WTC11 (cell line): ENCODE data around the gene CAB39. TPM values are rescaled to one million over a fixed set of nuclear protein-coding genes. Genes with fewer than 3 reads are reported as not detected.
A peak's percentile ranks its signal among the peaks of the same experiment; 100 is the strongest.

Experiments
- AR ChIP-seq: fragments of 250-450 bp; sonication (Bioruptor Pico); IDR thresholded peaks from 2 replicates; pipeline ENCODE4 v1.9.0; 2021; ENCODE audit warnings: mild to moderate bottlenecking
- ARID4B ChIP-seq: sonication (generic); formaldehyde crosslinking; IDR thresholded peaks from 2 replicates; pipeline ENCODE4 v1.8.0; 2023; ENCODE audit warnings: missing genetic modification reagents, mild to moderate bottlenecking, borderline replicate concordance
- CREB1 ChIP-seq: sonication (generic); formaldehyde crosslinking; IDR thresholded peaks from 2 replicates; pipeline ENCODE4 v1.8.0; 2023; ENCODE audit warnings: mild to moderate bottlenecking, missing genetic modification reagents
- E2F5 ChIP-seq: sonication (generic); formaldehyde crosslinking; IDR thresholded peaks from 2 replicates; pipeline ENCODE4 v1.8.1; 2022; ENCODE audit warnings: mild to moderate bottlenecking, moderate library complexity, missing genetic modification reagents
- ETV6 ChIP-seq: sonication (generic); formaldehyde crosslinking; IDR thresholded peaks from 2 replicates; pipeline ENCODE4 v1.8.1; 2022; ENCODE audit warnings: mild to moderate bottlenecking, missing genetic modification reagents
- FOXK1 ChIP-seq: sonication (generic); formaldehyde crosslinking; IDR thresholded peaks from 2 replicates; pipeline ENCODE4 v1.8.0; 2022; ENCODE audit warnings: mild to moderate bottlenecking, moderate library complexity, missing genetic modification reagents
- MYBL2 ChIP-seq: sonication (generic); formaldehyde crosslinking; IDR thresholded peaks from 2 replicates; pipeline ENCODE4 v1.8.1; 2023; ENCODE audit warnings: mild to moderate bottlenecking, moderate library complexity, missing genetic modification reagents
- NFE2L1 ChIP-seq: sonication (generic); formaldehyde crosslinking; IDR thresholded peaks from 2 replicates; pipeline ENCODE4 v1.8.1; 2023; ENCODE audit warnings: missing genetic modification reagents
- OVOL2 ChIP-seq: fragments of 250-450 bp; sonication (Bioruptor Pico); IDR thresholded peaks from 2 replicates; pipeline ENCODE4 v1.9.0; 2021; ENCODE audit warnings: mild to moderate bottlenecking, borderline replicate concordance
- SMAD4 ChIP-seq: sonication (generic); formaldehyde crosslinking; IDR thresholded peaks from 2 replicates; pipeline ENCODE4 v1.8.0; 2022; ENCODE audit warnings: mild to moderate bottlenecking, missing genetic modification reagents
- SP1 ChIP-seq: sonication (generic); formaldehyde crosslinking; conservative IDR thresholded peaks from 2 replicates; pipeline ENCODE4 v1.8.1; 2022; ENCODE audit warnings: missing genetic modification reagents
- STAT6 ChIP-seq: sonication (generic); formaldehyde crosslinking; conservative IDR thresholded peaks from 2 replicates; pipeline ENCODE4 v1.8.1; 2023; ENCODE audit warnings: mild to moderate bottlenecking, low read depth, missing genetic modification reagents, moderate library complexity
- TP53 ChIP-seq: sonication (generic); formaldehyde crosslinking; IDR thresholded peaks from 2 replicates; pipeline ENCODE4 v1.8.1; 2023; ENCODE audit warnings: mild to moderate bottlenecking, missing genetic modification reagents
- ZBTB43 ChIP-seq: sonication (generic); formaldehyde crosslinking; IDR thresholded peaks from 2 replicates; pipeline ENCODE4 v1.8.1; 2023; ENCODE audit warnings: mild to moderate bottlenecking, missing genetic modification reagents
- ZNF138 ChIP-seq: sonication (generic); formaldehyde crosslinking; conservative IDR thresholded peaks from 2 replicates; pipeline ENCODE4 v1.8.1; 2022; ENCODE audit warnings: mild to moderate bottlenecking, moderate library complexity, missing genetic modification reagents
- ZNF263 ChIP-seq: sonication (generic); formaldehyde crosslinking; IDR thresholded peaks from 2 replicates; pipeline ENCODE4 v1.8.1; 2022; ENCODE audit warnings: low read depth, mild to moderate bottlenecking, moderate library complexity, missing genetic modification reagents
- ZNF281 ChIP-seq: sonication (generic); formaldehyde crosslinking; IDR thresholded peaks from 2 replicates; pipeline ENCODE4 v1.8.0; 2023; ENCODE audit warnings: mild to moderate bottlenecking, missing genetic modification reagents
- ZNF423 ChIP-seq: fragments of 250-450 bp; sonication (Bioruptor Pico); IDR thresholded peaks from 2 replicates; pipeline ENCODE4 v2.1.2; 2022; ENCODE audit warnings: mild to moderate bottlenecking, moderate library complexity
- total RNA-seq: library from RNA; stranded (reverse); gene quantifications from 3 replicates; pipeline ENCODE4 v1.2.3, GENCODE V29; 2021
- TF ChIP-seq, protein P1 (sequence below): fragments of 250-450 bp; sonication (Bioruptor Pico); IDR thresholded peaks from 2 replicates; pipeline ENCODE4 v2.1.2; 2022; ENCODE audit warnings: mild to moderate bottlenecking, moderate library complexity
- TF ChIP-seq, protein P2 (sequence below): sonication (generic); formaldehyde crosslinking; IDR thresholded peaks from 2 replicates; pipeline ENCODE4 v1.8.0; 2023; ENCODE audit warnings: missing genetic modification reagents

The CAB39 gene
- total RNA-seq, 1 experiment from 2014 or later = 36.9 TPM

DNA sequence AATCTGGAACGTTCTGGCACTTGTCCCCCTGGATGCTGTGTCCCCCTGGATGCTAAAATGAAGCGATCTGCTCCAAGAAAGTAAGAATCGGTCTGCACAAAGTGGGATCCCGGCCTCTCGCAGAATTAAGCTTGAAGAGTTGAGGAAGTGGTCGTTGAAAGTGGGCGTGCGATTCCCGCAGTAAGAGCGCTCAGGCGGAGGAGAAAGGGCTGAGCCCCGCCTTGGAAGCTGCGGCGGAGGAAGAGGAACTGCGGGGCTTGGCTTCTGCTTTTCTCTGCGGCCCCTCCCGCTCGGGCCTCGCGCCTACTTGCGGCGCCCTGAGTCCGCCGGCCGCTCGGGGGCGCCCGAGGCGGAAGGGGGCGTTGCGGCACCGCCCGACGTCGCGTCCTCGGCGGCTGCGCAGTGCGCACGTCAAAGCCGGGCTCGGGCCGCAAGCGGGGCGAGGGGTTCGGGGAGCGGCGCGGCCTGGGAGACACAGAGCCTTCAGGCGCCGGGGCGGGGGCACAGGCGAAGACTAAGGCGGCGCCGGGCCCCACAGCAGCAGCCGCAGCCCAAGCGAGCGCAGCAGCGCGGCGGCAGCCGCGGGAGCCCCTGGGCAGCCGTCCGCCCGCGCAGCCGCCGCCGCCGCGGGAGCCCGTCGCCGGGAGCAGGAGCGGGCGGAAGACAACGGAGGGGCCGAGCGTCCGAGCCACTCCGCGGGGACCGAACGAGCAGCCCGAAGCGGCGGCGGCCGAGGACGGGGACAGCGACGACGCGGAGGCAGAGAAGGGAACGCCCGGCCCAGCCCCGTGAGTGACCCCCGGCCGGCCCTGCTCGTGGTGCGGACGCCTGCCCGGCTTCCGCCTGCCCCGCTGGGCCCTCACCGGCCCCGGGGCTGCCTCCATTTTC is at the start of gene CAB39 (continued):
- TF ChIP-seq E2F5 (peak; percentile 79; the same call in 1 of the 2 replicates), SMAD4 (no peak), ZNF281 (CRISPR knock-in tag) (no peak), ZBTB43 (CRISPR knock-in tag) (peak; percentile 11; the same call in 1 of the 2 replicates), MYBL2 (CRISPR knock-in tag) (peak; percentile 22; the same call in 1 of the 2 replicates), CREB1 (CRISPR knock-in tag) (peak; percentile 26; the same call in 1 of the 2 replicates), FOXK1 (CRISPR knock-in tag) (peak; percentile 82), ETV6 (peak; percentile 69; the same call in 1 of the 2 replicates), NFE2L1 (CRISPR knock-in tag) (no peak), TP53 (no peak; the same call in 1 of the 2 replicates), OVOL2 (CRISPR knock-in tag) (no peak), ARID4B (CRISPR knock-in tag) (no peak), ZNF263 (CRISPR knock-in tag) (no peak), AR (CRISPR knock-in tag) (no peak), ZNF423 (no peak), ZNF138 (CRISPR knock-in tag) (no peak), SP1 (CRISPR knock-in tag) (peak; percentile 96), STAT6 (no peak)
- TF ChIP-seq, protein P1, sequence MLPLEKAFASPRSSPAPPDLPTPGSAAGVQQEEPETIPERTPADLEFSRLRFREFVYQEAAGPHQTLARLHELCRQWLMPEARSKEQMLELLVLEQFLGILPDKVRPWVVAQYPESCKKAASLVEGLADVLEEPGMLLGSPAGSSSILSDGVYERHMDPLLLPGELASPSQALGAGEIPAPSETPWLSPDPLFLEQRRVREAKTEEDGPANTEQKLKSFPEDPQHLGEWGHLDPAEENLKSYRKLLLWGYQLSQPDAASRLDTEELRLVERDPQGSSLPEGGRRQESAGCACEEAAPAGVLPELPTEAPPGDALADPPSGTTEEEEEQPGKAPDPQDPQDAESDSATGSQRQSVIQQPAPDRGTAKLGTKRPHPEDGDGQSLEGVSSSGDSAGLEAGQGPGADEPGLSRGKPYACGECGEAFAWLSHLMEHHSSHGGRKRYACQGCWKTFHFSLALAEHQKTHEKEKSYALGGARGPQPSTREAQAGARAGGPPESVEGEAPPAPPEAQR = no peak
- TF ChIP-seq, protein P2, sequence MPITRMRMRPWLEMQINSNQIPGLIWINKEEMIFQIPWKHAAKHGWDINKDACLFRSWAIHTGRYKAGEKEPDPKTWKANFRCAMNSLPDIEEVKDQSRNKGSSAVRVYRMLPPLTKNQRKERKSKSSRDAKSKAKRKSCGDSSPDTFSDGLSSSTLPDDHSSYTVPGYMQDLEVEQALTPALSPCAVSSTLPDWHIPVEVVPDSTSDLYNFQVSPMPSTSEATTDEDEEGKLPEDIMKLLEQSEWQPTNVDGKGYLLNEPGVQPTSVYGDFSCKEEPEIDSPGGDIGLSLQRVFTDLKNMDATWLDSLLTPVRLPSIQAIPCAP (CRISPR knock-in tag) = no peak
